Neural cell (in vitro differentiated cells): ENCODE data around the gene ZNF688. TPM values are rescaled to one million over a fixed set of nuclear protein-coding genes. Genes with fewer than 3 reads are reported as not detected.
"Not testable (repeated sequence)": the region's sequence is repeated elsewhere in the genome, so short reads cannot be mapped to it uniquely, and the experiment has no call there.

Source experiments
- H2AFZ ChIP-seq: fragments of 200-600, 300-800 bp; sonication (generic), shearing (Covaris generic); 2 replicates; pipeline ENCODE4 v1.6.0; 2014; ENCODE audit warnings: low read depth, mild to moderate bottlenecking, antibody characterized with exemption, low read length, moderate library complexity
- H3F3A ChIP-seq: fragments of 200-600 bp; shearing (Covaris generic); 2 replicates; pipeline ENCODE4 v1.6.1; 2016; ENCODE audit warnings: mild to moderate bottlenecking, moderate library complexity, mixed read lengths, antibody characterized with exemption, low read length; ENCODE audit not compliant: insufficient read depth, poor library complexity, severe bottlenecking
- H3K27ac ChIP-seq: fragments of 200-600, 300-800 bp; sonication (generic), shearing (Covaris generic); 2 replicates; pipeline ENCODE4 v1.5.1; 2014; ENCODE audit warnings: mild to moderate bottlenecking, low read length, moderate library complexity
- H3K27me3 ChIP-seq: fragments of 300-800, 200-600 bp; sonication (generic), shearing (Covaris generic); 2 replicates; pipeline ENCODE4 v1.6.0; 2014; ENCODE audit warnings: mild to moderate bottlenecking, low read depth, low read length, moderate library complexity; ENCODE audit not compliant: insufficient read depth
- H3K36me3 ChIP-seq: fragments of 300-800, 200-600 bp; sonication (generic), shearing (Covaris generic); 2 replicates; pipeline ENCODE4 v1.5.1; 2014; ENCODE audit warnings: mild to moderate bottlenecking, antibody characterized with exemption, low read length, moderate library complexity; ENCODE audit not compliant: insufficient read depth
- H3K4me2 ChIP-seq: fragments of 300-800, 200-600 bp; sonication (generic), shearing (Covaris generic); 2 replicates; pipeline ENCODE4 v1.6.0; 2014; ENCODE audit warnings: mild to moderate bottlenecking, low read length
- H3K4me3 ChIP-seq: fragments of 300-800, 200-600 bp; sonication (generic), shearing (Covaris generic); 2 replicates; pipeline ENCODE4 v1.5.1; 2014; ENCODE audit warnings: mild to moderate bottlenecking, low read length, moderate library complexity
- H3K79me2 ChIP-seq: fragments of 200-600 bp; shearing (Covaris generic); replicated peaks from 2 replicates; pipeline ENCODE4 v1.6.0; 2014; ENCODE audit warnings: mild to moderate bottlenecking, low read length, moderate library complexity; ENCODE audit not compliant: insufficient read depth
- H3K9ac ChIP-seq: fragments of 300-800, 200-600 bp; sonication (generic), shearing (Covaris generic); 2 replicates; pipeline ENCODE4 v1.6.1; 2016; ENCODE audit warnings: mild to moderate bottlenecking, low read length, mixed read lengths
- H3K9me2 ChIP-seq: fragments of 200-600 bp; shearing (Covaris generic); 2 replicates; pipeline ENCODE4 v1.6.1; 2016; ENCODE audit warnings: mild to moderate bottlenecking, low read length, mixed read lengths; ENCODE audit not compliant: insufficient read depth
- H3K9me3 ChIP-seq: fragments of 200-600, 300-800 bp; sonication (generic), shearing (Covaris generic); 2 replicates; pipeline ENCODE4 v1.6.1; 2016; ENCODE audit warnings: mild to moderate bottlenecking, mixed run types, low read length, moderate library complexity, mixed read lengths
- H4K20me1 ChIP-seq: fragments of 200-600 bp; shearing (Covaris generic); 2 replicates; pipeline ENCODE4 v1.6.1; 2016; ENCODE audit warnings: mild to moderate bottlenecking, mixed run types; ENCODE audit not compliant: insufficient read depth
- CTCF ChIP-seq: fragments of 450-650 bp; IDR thresholded peaks from 2 replicates; pipeline ENCODE4 v1.5.1; 2014; ENCODE audit warnings: antibody characterized with exemption, mild to moderate bottlenecking, moderate library complexity; ENCODE audit not compliant: poor library complexity, severe bottlenecking
- EP300 ChIP-seq: fragments of 450-650 bp; conservative IDR thresholded peaks from 2 replicates; pipeline ENCODE4 v1.6.1; 2014; ENCODE audit warnings: antibody characterized with exemption, mild to moderate bottlenecking, moderate library complexity; ENCODE audit not compliant: poor library complexity, severe bottlenecking
- EZH2 ChIP-seq: fragments of 200-600, 300-800 bp; shearing (Covaris generic), sonication (generic); IDR thresholded peaks from 2 replicates; pipeline ENCODE4 v1.6.1; 2014; ENCODE audit warnings: antibody characterized with exemption, low read length, borderline replicate concordance, mild to moderate bottlenecking; ENCODE audit not compliant: insufficient read depth, poor library complexity, severe bottlenecking
- MXI1 ChIP-seq: fragments of 450-650 bp; conservative IDR thresholded peaks from 2 replicates; pipeline ENCODE4 v1.6.1; 2014; ENCODE audit warnings: antibody characterized with exemption, mild to moderate bottlenecking; ENCODE audit not compliant: poor library complexity, severe bottlenecking
- POLR2AphosphoS5 ChIP-seq: IDR thresholded peaks from 2 replicates; pipeline ENCODE4 v1.6.1; 2012
- RAD21 ChIP-seq: fragments of 450-650 bp; conservative IDR thresholded peaks from 2 replicates; pipeline ENCODE4 v1.6.1; 2014; ENCODE audit warnings: antibody characterized with exemption, mild to moderate bottlenecking, moderate library complexity
- REST ChIP-seq: IDR thresholded peaks from 2 replicates; pipeline ENCODE4 v1.6.1; 2012; ENCODE audit warnings: borderline replicate concordance
- SMC3 ChIP-seq: fragments of 450-650 bp; conservative IDR thresholded peaks from 2 replicates; pipeline ENCODE4 v1.6.1; 2014; ENCODE audit warnings: antibody characterized with exemption, mild to moderate bottlenecking, moderate library complexity; ENCODE audit not compliant: poor library complexity
- TAF1 ChIP-seq: IDR thresholded peaks from 2 replicates; pipeline ENCODE4 v1.6.1; 2012; ENCODE audit warnings: low read depth
- polyA plus RNA-seq: library from polyadenylated mRNA; depleted of rRNA; stranded (reverse); fragments of >200 nt; gene quantifications from 2 replicates; pipeline ENCODE4 v1.2.3, GENCODE V29; 2014

ZNF688 gene
- polyA plus RNA-seq, 1 donor from 2014 or later = 28.4 TPM

GRCh38 chr16:30543067-30543466 is 28.4 kb downstream of the ZNF688 start:
- no peaks in the 10 kb centered on the region for H3K36me3 ChIP-seq
- no peaks in the 10 kb centered on the region for H3K9me2 ChIP-seq
- H3K27me3 ChIP-seq = no peaks in the 10 kb centered on the region
- H3K9me3 ChIP-seq = no peaks in the 10 kb centered on the region
- H3K79me2 ChIP-seq = no peaks in the 10 kb centered on the region
- H3F3A ChIP-seq = no peaks in the 10 kb centered on the region
- H4K20me1 ChIP-seq = no peaks in the 10 kb centered on the region
- H3K4me3 ChIP-seq = no peak overlapping the region
- no peak overlapping the region for H2AFZ ChIP-seq
- TF ChIP-seq TAF1 (no peak), MXI1 (no peak), REST (no peak), EP300 (no peak), EZH2 (no peak), POLR2AphosphoS5 (no peak), CTCF (no peak), RAD21 (no peak), SMC3 (no peak)
- no peak overlapping the region for H3K4me2 ChIP-seq
- no peak overlapping the region for H3K9ac ChIP-seq
- no peak overlapping the region for H3K27ac ChIP-seq

- Histone ChIP-seq H3K4me2 (no peak overlapping the region), H3K4me3 (no peak overlapping the region), H3K36me3 (no peaks in the 10 kb centered on the region), H3K27ac (no peak overlapping the region), H3K79me2 (no peaks in the 10 kb centered on the region), H3K9me3 (no peaks in the 10 kb centered on the region), H2AFZ (no peak overlapping the region), H3K9me2 (no peaks in the 10 kb centered on the region), H4K20me1 (no peaks in the 10 kb centered on the region), H3F3A (no peaks in the 10 kb centered on the region), H3K9ac (no peak overlapping the region), H3K27me3 (no peaks in the 10 kb centered on the region)
- TF ChIP-seq SMC3 (no peak), RAD21 (no peak), CTCF (no peak), EP300 (no peak), TAF1 (no peak), POLR2AphosphoS5 (no peak), MXI1 (no peak), EZH2 (no peak), REST (no peak)
These were observed 29.8 kb downstream of the ZNF688 start for GRCh38 chr16:30541502-30542329.

- not testable (repeated sequence) for H3K4me2 ChIP-seq, H3F3A ChIP-seq, H3K79me2 ChIP-seq, H3K9me3 ChIP-seq, H3K9ac ChIP-seq, H3K4me3 ChIP-seq, H4K20me1 ChIP-seq, H3K27ac ChIP-seq, H3K9me2 ChIP-seq, H2AFZ ChIP-seq, H3K27me3 ChIP-seq, H3K36me3 ChIP-seq
These were observed 30.5 kb downstream of the ZNF688 start for GRCh38 chr16:30540916-30541464.
